ENCODE results near the gene CARD11. TPM values are rescaled to one million over a fixed set of nuclear protein-coding genes. Genes with fewer than 3 reads are reported as not detected.

CARD11 gene
- total RNA-seq, 4 donors from 2014 or later = 0.96 to 47.5 (median 6.6) TPM

- no peaks in the 10 kb centered on the region for H3K4me1 ChIP-seq
- H3K4me3 ChIP-seq = no peak overlapping the region
- no peak for DNase-seq
- TF ChIP-seq POLR2AphosphoS5 (IDR thresholded peaks at IDR 0.05) (no peak), POLR2A (IDR thresholded peaks at IDR 0.05) (no peak), EP300 (IDR thresholded peaks at IDR 0.05; ENCODE audit: low read depth) (no peak), CTCF (IDR thresholded peaks at IDR 0.05) (no peak)
- in situ Hi-C loops (cut with MboI; ENCODE audit: low pct_ligation_motif_present in 1 of 4, low pct_unique_long_range_greater_than_20kb in 1 of 4, low sequenced_read_pairs in 3 of 4) (no loop called here), intact Hi-C loops (cut with DNase I; ENCODE audit: low total_unique reads) (no loop called here)
- no peaks in the 10 kb centered on the region for H3K9me3 ChIP-seq
- no peak overlapping the region for H3K27ac ChIP-seq
- peaks cover 15% of the 10 kb centered on the region for H3K27me3 ChIP-seq
- no peaks in the 10 kb centered on the region for H3K36me3 ChIP-seq
- WGBS, 2 donors (ENCODE audit: low coverage in 1 of 2) = 100% methylated on average over 1 of the region's 1 CpG
Observed at GRCh38 chr7:3066506-3066905, 22.8 kb upstream of the CARD11 start.

GRCh38 chr7:3065724-3066143 is 22.1 kb upstream of the CARD11 start:
- intact Hi-C loops (cut with DNase I; ENCODE audit: low total_unique reads) = no loop called here
- in situ Hi-C loops (cut with MboI; ENCODE audit: low pct_ligation_motif_present in 1 of 4, low pct_unique_long_range_greater_than_20kb in 1 of 4, low sequenced_read_pairs in 3 of 4) = no loop called here
- 25 to 41% methylated on average over 9 to 11 of the region's 11 CpGs for WGBS, 2 donors (ENCODE audit: low coverage in 1 of 2)

GRCh38 chr7:3064067-3064466 is 20.4 kb upstream of the CARD11 start:
- no peaks in the 10 kb centered on the region for H3K4me1 ChIP-seq
- no peaks in the 10 kb centered on the region for H3K9me3 ChIP-seq
- H3K27ac ChIP-seq = no peak overlapping the region
- intact Hi-C loops (cut with DNase I; ENCODE audit: low total_unique reads) (no loop called here), in situ Hi-C loops (cut with MboI; ENCODE audit: low pct_ligation_motif_present in 1 of 4, low pct_unique_long_range_greater_than_20kb in 1 of 4, low sequenced_read_pairs in 3 of 4) (no loop called here)
- no peaks in the 10 kb centered on the region for H3K36me3 ChIP-seq
- 90 to 92% methylated on average over 2 to 5 of the region's 5 CpGs for WGBS, 2 donors (ENCODE audit: low coverage in 1 of 2)
- H3K4me3 ChIP-seq = no peak overlapping the region
- H3K27me3 ChIP-seq = peaks cover 17% of the 10 kb centered on the region
- DNase-seq = no peak
- TF ChIP-seq POLR2AphosphoS5 (IDR thresholded peaks at IDR 0.05) (no peak), EP300 (IDR thresholded peaks at IDR 0.05; ENCODE audit: low read depth) (no peak), POLR2A (IDR thresholded peaks at IDR 0.05) (no peak), CTCF (IDR thresholded peaks at IDR 0.05) (no peak)

More at GRCh38 chr7:3065724-3066143, 22.1 kb upstream of the CARD11 start:
- Histone ChIP-seq H3K36me3 (no peaks in the 10 kb centered on the region), H3K27ac (no peak overlapping the region), H3K4me3 (no peak overlapping the region), H3K9me3 (no peaks in the 10 kb centered on the region), H3K27me3 (peaks cover 17% of the 10 kb centered on the region), H3K4me1 (no peaks in the 10 kb centered on the region)
- TF ChIP-seq CTCF (IDR thresholded peaks at IDR 0.05) (peak; percentile 18 to 43 (median 34)), POLR2AphosphoS5 (IDR thresholded peaks at IDR 0.05) (no peak), EP300 (IDR thresholded peaks at IDR 0.05; ENCODE audit: low read depth) (no peak), POLR2A (IDR thresholded peaks at IDR 0.05) (no peak)
- peak; percentile 50 for DNase-seq

GRCh38 chr7:3063016-3063753 is 19.5 kb upstream of the CARD11 start:
- in situ Hi-C loops (cut with MboI; ENCODE audit: low pct_ligation_motif_present in 1 of 4, low pct_unique_long_range_greater_than_20kb in 1 of 4, low sequenced_read_pairs in 3 of 4) = no loop called here
- H3K9me3 ChIP-seq = no peaks in the 10 kb centered on the region
- DNase-seq = peak; percentile 29
- no peaks in the 10 kb centered on the region for H3K36me3 ChIP-seq
- 61 to 63% methylated on average over 4 to 7 of the region's 7 CpGs for WGBS, 2 donors (ENCODE audit: low coverage in 1 of 2)
- intact Hi-C loops (cut with DNase I; ENCODE audit: low total_unique reads) = no loop called here
- H3K4me3 ChIP-seq = no peak overlapping the region
- H3K27ac ChIP-seq = peak overlapping the region in 1 of 4 donors; percentile 17
- H3K27me3 ChIP-seq = peaks cover 17% of the 10 kb centered on the region
- no peak for TF ChIP-seq POLR2A (IDR thresholded peaks at IDR 0.05)
- H3K4me1 ChIP-seq = no peaks in the 10 kb centered on the region
